NCI-H187 treated with DMSO at 0.1 percent for 48 hours (cell line): ENCODE data around the gene SRSF9.
"Not testable (repeated sequence)": the region's sequence is repeated elsewhere in the genome, so short reads cannot be mapped to it uniquely, and the experiment has no call there.

Experiments used
- DNase-seq: peaks from one replicate; lab custom pipeline; 2025; lab: John Stamatoyannopoulos, UW

Gene SRSF9

DNA sequence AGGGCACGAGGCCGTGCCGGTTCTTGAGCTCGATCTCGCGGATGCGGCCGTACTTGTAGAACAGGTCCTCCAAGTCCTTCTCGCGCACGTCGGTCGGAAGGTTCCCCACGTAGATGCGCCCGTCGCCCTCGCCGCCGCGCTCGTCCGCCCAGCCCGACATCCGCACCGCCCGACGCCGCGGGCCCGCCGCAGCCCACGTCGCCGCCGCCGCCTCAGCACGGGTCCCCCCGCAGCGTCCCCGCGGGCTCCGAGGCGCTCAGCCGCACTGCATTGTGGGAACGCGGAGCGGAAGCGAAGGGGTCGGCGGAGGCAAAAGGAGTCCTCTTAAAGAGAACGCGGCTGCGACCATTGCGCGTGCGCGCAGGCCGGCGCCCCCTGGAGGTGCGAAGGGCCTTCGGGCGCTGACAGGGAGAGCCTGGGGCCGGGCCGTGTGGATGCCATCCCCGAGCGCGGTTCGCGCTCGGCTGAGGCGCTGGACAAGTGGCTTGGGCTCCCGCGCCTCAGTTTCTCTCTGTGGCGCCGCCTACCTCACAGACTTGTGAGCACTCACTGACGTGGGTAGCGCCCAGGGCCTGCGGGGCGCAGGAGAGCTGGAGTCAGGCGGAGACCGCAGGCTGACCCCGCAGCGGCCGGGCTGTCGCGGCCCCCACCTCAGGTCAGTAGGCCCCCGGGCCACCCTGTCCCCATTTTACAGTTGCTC is at the start of gene SRSF9:
TSS of gene SRSF9 (minus strand) at position 299 of the 700 bp plus-strand sequence. CDS start at position 160, 139 bp downstream.
- peak; percentile 76 for DNase-seq

GRCh38 chr12:120519324-120519723 is 49.8 kb upstream of the SRSF9 start:
- not testable (repeated sequence) for DNase-seq

GRCh38 chr12:120515496-120515895 is 45.9 kb upstream of the SRSF9 start:
- no peak for DNase-seq

DNA sequence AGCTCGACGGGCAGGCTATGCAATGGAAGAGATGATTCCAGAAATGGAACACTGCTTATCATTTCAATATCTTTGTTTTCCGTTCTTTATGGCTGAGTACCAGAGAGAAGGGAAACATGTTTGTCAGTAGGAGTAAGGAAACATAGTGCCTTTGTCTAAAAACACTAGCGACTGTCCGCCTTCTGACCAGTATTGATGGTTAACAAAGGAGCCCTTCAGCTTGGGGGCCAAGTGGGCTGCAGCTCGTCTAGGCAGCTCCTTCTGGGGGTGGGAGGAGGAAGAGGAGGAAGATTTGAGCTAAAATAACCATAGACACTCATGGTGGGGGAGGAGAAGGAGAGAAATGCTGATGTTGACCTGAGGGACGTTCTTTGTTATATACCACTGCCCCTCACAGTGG is 44.5 kb upstream of the SRSF9 start:
- DNase-seq: no peak

DNA sequence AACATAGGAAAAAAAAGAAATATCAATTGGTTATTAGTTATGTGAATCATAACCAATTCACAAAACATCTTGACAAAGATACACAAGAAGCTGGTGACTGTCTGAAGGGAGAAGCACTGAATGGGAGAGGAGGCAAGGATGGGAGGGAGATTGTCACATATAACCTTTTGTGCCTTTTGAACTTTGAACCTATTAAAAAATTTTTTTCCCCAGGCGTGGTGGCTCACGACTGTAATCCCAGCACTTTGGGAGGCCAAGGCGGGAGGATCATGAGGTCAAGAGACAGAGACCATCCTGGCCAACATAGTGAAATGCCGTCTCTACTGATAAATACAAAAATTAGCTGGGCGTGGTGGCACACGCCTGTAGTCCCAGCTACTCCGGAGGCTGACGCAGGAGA is 39.0 kb upstream of the SRSF9 start:
- no peak for DNase-seq

DNA sequence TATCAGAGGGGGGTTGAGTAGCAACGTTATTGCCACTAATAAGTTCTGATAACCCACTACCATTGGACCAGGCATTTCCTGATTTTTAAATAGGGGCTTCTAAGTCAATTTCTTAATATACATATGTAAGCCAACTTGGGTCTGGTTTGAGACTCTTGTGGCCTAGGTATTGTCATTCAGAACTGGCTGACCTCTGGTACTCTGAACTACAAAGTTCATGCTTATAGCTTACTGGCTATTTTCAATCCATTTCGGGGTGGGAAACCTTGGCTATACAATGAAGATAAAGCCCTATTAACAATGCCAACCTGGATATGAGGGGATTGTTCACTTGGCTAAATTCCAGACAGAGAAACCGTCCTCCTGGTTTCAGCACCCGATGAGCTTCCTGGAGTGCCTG is 35.0 kb upstream of the SRSF9 start:
- no peak for DNase-seq

DNA sequence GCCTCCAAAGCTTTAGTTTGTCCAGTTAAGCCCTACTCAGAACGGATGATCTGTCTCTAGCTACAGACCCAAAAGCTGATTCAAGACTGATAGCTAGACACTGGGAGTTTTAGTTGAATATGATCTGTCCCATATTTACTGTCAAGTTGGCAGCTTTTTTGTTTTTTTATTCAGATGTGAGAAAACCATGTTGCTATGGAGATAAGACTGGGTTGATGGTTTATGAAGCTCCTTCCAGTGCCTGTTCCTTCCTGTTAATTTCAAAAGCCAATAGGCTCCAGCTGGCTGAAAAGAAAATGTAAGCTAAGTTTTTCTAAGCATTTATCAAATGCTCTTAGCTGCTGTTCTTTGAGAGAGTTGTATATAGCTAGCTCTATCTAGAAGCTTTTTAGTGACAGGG is 31.0 kb upstream of the SRSF9 start:
- DNase-seq: no peak

- no peak for DNase-seq
These were observed 29.4 kb upstream of the SRSF9 start for GRCh38 chr12:120498870-120499515.

DNA sequence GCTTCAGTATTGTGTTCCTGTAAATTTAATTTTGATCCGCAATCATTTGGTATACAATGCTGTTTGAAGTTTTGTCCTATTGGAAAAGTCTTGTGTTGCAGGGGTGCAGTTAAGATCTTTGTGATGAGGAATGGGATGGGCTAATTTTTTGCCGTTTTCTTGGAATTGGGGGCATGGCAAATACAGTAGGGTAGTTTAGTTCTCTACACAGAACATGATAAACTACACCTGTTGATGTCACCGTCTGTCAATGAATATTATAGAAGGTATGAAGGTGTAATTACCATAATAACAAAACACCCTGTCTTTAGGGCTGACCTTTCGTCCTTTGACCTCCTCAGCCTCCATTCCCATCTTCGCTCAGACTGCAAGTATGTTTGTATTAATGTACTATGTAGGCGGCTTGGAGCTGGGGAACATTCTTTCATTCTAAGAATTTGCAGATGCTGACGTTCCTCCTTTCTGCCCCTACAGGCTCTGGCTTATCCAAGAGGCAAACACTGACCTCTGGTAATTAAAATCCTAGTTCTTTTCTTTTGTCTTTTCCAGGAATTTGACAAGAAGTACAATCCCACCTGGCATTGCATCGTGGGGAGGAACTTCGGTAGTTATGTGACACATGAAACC is 28.1 kb upstream of the SRSF9 start:
- DNase-seq: no peak

DNA sequence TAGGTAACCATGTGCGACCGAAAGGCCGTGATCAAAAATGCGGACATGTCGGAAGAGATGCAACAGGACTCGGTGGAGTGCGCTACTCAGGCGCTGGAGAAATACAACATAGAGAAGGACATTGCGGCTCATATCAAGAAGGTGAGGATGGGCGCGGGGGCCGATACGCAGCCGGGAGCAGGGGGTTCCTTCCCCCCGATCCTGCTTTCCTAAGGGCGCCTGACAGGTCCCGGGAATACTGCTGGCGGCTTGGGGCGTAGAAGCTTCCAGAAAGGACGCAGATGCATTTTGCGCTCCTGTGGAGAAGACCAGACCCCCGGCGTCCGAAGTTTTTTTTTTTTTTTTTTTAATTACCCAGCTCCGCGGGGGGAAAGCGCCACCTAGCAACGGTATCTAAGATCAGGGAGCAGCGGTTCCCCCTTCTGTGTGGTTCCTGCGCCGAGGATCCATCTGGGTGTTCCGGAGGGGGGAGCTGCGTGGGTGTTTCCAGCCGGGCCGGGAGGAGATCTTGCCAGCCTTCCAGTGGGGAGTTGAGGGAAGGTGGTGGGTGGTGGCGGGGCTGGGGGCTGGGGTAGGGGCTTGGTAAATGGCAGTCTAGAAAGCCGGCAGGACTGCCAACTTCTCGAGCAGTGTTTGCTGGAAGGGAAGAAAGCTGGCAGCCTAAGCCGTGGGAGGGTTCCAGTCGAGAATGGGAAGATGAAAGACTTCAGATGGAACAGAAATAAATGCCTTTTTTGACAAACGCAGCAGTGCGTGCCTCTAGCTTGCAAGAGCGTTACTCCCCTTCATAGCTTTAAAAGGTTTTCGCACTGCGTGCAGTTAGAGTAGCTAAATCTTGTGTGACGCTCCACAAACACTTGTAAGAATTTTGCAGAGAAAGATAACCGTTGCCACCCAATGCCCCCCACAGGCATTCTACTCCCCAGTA is 27.1 kb upstream of the SRSF9 start:
- DNase-seq: no peak

- DNase-seq: peak; percentile 65
These were observed 26.3 kb upstream of the SRSF9 start, which contains the start of gene DYNLL1 for GRCh38 chr12:120495731-120496412. Gene DYNLL1, plus strand, starts transcription at chr12:120496113. Its CDS starts 309 bp downstream, at chr12:120496422.

DNA sequence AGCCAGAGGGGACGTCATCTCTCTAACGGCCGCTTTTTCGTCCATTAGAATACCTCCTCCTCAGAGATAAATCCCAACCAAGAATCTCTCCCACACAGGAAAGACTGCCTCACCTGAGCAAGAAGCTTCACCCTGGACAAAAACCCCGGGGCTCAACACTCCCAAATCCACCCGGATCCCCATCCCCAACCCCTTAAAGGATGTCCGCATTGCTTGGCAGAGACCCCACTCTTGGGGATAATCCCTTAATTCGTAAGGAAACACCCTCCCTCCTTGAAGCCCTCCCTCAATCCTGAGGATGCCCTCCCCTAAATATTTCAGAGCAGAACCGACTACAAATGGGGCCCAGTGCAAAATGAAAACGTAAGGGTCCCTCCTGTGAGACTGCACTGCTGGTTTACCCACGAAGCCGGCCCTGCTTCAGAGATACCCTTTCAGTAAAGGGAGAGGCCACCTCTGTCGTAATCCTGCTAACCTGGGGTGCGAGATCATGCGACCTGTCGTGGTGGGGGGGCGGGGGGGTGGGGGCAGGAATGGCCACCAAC is 25.7 kb upstream of the SRSF9 start:
- DNase-seq: no peak

GRCh38 chr12:120490833-120491512 is 21.4 kb upstream of the SRSF9 start:
- DNase-seq: no peak

DNA sequence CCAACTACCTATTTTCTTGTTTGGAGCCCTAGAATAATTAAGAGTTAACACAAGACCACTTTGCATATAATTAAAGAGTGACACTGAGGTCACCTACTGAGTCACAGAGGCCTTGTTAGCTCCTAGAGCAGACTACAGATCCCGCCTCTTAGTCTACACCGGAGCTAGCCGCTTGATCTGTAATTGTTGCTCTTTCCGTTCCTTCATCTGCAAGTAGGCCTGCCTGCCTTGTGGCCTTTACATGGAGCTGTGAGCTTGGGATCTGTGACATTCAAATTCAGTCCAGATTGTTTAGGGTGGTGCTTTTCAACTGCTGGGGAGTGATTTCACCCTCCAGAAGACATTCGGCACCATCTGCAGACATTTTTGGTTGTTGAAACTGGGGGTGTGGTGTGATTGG is 20.8 kb upstream of the SRSF9 start:
- DNase-seq: no peak

DNA sequence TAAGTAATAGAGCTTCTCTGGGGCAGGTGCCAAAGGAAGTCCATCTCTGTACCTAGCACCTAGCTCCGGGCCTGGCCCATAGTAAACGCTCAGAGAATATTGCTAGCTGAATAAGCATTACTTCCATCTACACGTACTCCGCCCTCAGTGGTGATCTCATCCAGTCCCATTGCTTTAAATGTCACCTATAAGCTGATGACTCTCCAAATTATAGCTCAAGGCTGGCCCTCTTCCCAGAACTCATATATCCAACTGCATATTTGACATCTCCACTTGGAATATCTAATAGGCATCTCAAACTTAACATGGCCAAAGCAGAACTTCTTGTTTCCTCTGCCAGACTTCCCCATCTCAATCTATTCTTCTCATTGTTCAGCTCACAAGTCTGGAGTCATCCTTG is 19.5 kb upstream of the SRSF9 start:
- no peak for DNase-seq

DNA sequence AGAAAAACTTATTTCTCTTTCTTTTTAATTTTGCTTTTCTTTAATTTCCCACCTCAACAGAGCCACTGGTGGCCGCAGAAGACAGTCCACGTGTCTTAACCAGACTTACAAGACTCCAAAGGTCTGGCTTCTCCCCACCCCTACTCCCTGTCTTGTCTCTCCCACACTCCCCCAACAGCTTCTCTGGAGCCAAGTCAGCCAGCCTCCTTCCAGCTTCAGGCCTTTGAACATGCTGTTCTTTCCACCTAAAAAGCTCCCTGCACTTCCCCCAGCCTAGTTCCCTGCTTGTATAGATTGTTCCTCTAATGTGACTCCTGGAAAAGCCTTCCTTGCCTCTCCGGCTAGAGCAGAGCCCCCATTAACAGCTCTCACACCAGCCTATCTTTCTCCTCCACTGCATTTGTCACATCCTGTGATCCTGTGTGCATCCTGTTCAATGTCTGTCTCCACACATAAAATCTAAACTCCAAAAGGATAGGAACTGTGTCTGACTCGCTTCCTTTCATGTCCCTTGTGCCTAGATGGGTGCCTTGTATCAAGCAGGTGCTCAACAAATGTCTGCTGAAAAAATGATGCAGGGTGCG is 18.6 kb upstream of the SRSF9 start:
- DNase-seq: no peak

DNA sequence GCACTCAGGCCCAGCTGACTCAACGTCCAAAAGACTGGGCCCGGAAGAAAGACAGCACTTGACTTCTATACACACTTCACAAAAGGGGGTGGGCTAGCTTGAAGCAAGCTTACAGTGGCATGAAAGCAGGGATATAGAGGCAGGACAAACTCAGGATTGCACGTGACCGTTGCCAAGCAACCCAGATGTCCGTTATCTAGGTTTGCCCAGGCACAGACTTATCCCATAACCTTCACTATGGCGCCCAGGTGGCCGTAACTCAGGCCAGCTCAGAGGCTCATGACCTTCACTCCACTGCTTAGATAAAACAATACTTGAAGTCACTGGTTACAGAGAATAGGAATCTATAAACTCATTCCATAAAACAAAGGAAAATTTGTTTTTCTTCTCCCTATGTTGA is 18.0 kb upstream of the SRSF9 start:
- DNase-seq: not testable (repeated sequence)

DNA sequence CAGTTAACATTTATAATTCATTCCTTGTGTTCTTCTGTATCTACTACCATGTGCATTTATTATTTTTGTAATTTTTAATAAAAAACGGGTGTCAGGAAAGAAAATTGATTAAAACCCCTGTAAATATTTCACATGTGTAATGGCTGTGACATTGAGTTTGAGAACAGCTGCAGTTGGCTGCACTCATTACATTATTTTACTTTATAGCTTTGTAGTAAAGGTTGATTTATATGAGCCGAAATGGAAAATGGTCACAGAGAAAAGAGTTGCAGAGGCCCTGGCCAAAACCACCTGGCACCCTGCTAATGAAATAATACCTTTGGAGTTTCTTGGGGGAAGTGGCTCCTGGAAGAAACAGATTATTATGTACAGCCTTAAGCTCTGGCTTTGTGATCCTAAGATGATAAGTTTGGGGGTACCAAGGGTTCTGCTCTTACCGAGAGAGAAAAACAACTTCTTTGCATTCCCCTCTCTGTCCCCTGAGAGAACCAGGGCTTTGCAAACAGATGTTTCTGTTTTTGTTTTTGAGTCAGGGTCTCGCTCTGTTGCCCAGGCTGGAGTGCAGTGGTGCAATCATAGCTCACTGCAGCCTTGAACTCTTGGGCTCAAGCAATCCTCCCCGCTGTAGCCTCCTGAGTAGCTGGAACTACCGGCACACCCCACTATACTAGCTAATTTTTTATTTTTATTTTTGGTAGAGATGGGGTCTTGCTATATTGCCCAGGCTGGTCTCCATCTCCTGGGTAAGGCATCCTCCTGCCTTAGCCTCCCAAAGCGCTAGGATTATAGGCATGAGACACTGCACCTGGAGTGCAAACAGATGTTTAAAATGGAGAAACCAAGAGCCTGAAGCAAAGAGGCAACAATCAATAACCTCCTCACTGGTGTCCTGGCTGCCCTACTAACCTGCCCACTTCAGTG is 16.7 kb upstream of the SRSF9 start:
- no peak for DNase-seq

DNA sequence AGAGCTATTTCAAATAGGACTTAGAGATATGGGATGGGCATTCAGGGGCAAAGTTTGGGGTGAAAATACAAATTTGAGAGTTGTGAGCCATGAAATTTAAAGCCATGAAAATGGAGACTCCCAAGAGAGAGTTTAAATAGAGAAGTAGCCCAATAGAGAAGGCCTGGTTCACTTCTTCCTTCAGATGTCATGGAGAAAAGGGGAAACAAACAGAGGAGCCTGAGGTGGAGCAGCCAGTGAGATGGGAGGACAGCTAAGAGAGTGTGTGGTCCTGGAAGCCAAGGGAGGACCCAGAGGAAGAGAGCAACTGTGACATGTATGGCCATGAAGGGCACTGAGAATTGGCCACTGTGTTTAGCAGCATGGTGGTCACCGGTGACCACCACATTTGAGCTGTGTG is 14.1 kb upstream of the SRSF9 start:
- no peak for DNase-seq
